Measurements from ENCODE around the gene ANO7. TPM values are rescaled to one million over a fixed set of nuclear protein-coding genes. Genes with fewer than 3 reads are reported as not detected.

Gene ANO7
- total RNA-seq, 1 experiment from 2014 or later = 7.7 TPM

DNA sequence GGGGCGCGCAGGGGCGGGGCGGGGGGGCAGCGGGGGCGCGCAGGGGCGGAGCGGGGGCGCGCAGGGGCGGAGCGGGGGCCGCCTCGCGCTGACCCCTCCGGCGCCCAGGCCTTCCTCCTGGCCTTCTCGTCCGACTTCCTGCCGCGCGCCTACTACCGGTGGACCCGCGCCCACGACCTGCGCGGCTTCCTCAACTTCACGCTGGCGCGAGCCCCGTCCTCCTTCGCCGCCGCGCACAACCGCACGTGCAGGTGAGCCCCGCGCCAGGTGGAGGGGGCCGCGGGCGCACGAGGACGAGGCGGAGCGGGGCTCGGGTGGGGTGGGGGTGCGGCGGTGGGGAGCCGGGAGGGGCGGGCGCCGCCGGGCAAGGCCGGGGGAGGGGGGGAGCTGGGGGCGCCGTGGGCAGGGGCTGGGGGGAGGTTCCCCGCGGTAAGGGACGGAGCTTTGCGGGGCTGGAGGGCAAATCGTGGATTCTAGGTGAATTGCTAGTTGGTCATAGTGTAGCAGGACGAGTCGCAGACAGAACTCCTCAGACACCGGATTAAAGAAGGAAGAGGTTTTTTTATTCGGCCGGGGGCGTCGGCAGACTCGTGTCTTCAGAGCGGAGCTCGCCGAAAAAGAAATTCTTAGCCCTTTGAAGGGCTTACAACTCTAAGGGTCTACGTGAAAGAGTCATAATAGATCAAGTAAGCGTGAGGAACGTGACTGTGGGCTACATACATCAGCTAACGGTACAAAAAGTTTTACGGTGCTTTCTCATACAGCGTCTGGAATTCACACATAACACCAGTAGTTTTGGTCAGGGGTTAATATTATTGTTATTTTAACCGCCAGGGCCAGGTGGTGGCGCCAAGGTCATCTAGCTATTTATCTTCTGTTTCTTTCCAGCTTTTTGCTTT lies 29.9 kb downstream of the ANO7 start:
- Mint-ChIP-seq H3K4me3 (ENCODE audit: low read depth, unreplicated experiment) (peak overlapping the region; percentile 81), H3K27me3 (ENCODE audit: unreplicated experiment) (peaks cover 30% of the 10 kb centered on the region), H3K27ac (ENCODE audit: unreplicated experiment) (peak overlapping the region; percentile 64), H3K9me3 (ENCODE audit: low read depth, unreplicated experiment) (no peaks in the 10 kb centered on the region), H3K4me1 (ENCODE audit: low read depth, unreplicated experiment) (peaks cover 13% of the 10 kb centered on the region), H3K36me3 (ENCODE audit: insufficient read depth, unreplicated experiment) (peaks cover 54% of the 10 kb centered on the region)
- no peak for TF ChIP-seq CTCF (IDR thresholded peaks at IDR 0.05; ENCODE audit: unreplicated experiment)
- CTCF ChIA-PET = interaction anchor here (1.0 kb wide), 1 partner anchor 140 kb away, joined by 3 read pairs; no protein-coding TSS in a partner anchor
- intact Hi-C loops (cut with micrococcal nuclease; ENCODE audit: unreplicated experiment) = no loop called here
- no TSS peak for BruUV-seq (replicated peaks)
- peak; percentile 64 for DNase-seq

GRCh38 chr2:241219030-241219382 lies 30.5 kb downstream of the ANO7 start:
- H3K36me3 Mint-ChIP-seq (ENCODE audit: insufficient read depth, unreplicated experiment) = peaks cover 60% of the 10 kb centered on the region
- DNase-seq = no peak
- intact Hi-C loops (cut with micrococcal nuclease; ENCODE audit: unreplicated experiment) = no loop called here
- H3K27ac Mint-ChIP-seq (ENCODE audit: unreplicated experiment) = peak overlapping the region; percentile 64
- peak overlapping the region; percentile 81 for H3K4me3 Mint-ChIP-seq (ENCODE audit: low read depth, unreplicated experiment)
- H3K27me3 Mint-ChIP-seq (ENCODE audit: unreplicated experiment) = peaks cover 24% of the 10 kb centered on the region
- H3K4me1 Mint-ChIP-seq (ENCODE audit: low read depth, unreplicated experiment) = peaks cover 13% of the 10 kb centered on the region
- TSS peak; percentile 56 for BruUV-seq (replicated peaks)
- no peaks in the 10 kb centered on the region for H3K9me3 Mint-ChIP-seq (ENCODE audit: low read depth, unreplicated experiment)
- CTCF ChIA-PET = interaction anchor here (0.6 to 1.0 kb wide), 3 partner anchors 40 to 141 kb away, joined by 3 read pairs; no protein-coding TSS in a partner anchor
- TF ChIP-seq CTCF (IDR thresholded peaks at IDR 0.05; ENCODE audit: unreplicated experiment) = no peak

DNA sequence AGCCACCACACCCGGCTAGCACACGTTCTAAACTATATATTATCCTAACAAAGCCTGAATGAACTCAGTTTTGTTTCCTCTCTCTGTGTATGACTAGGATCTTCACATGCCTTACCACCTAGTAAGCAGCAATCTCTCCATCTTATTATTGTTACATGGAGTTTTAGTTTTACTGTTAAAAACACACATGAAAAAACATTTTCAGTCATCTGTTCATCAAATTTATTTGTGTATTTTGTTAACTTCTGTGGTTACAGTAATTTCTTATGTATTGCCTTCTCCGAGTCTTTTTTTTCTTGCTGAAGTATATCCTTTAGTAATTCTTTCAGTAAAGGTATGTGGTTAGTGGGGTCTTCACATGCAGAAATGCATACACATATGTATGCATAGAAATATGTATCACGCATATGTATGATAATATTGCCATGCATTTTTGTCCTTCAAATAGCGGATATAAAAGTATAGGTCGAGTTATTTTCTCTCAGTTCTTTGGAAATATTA lies 31.4 kb downstream of the ANO7 start:
- Mint-ChIP-seq H3K9me3 (ENCODE audit: low read depth, unreplicated experiment) (no peaks in the 10 kb centered on the region), H3K4me3 (ENCODE audit: low read depth, unreplicated experiment) (peak overlapping the region; percentile 81), H3K36me3 (ENCODE audit: insufficient read depth, unreplicated experiment) (peaks cover 69% of the 10 kb centered on the region), H3K27ac (ENCODE audit: unreplicated experiment) (no peak overlapping the region), H3K4me1 (ENCODE audit: low read depth, unreplicated experiment) (peaks cover 13% of the 10 kb centered on the region), H3K27me3 (ENCODE audit: unreplicated experiment) (peaks cover 14% of the 10 kb centered on the region)
- TF ChIP-seq CTCF (IDR thresholded peaks at IDR 0.05; ENCODE audit: unreplicated experiment) = no peak
- no peak for DNase-seq
- CTCF ChIA-PET = no interaction called here
- intact Hi-C loops (cut with micrococcal nuclease; ENCODE audit: unreplicated experiment) = no loop called here
- BruUV-seq (replicated peaks) = no TSS peak

DNA sequence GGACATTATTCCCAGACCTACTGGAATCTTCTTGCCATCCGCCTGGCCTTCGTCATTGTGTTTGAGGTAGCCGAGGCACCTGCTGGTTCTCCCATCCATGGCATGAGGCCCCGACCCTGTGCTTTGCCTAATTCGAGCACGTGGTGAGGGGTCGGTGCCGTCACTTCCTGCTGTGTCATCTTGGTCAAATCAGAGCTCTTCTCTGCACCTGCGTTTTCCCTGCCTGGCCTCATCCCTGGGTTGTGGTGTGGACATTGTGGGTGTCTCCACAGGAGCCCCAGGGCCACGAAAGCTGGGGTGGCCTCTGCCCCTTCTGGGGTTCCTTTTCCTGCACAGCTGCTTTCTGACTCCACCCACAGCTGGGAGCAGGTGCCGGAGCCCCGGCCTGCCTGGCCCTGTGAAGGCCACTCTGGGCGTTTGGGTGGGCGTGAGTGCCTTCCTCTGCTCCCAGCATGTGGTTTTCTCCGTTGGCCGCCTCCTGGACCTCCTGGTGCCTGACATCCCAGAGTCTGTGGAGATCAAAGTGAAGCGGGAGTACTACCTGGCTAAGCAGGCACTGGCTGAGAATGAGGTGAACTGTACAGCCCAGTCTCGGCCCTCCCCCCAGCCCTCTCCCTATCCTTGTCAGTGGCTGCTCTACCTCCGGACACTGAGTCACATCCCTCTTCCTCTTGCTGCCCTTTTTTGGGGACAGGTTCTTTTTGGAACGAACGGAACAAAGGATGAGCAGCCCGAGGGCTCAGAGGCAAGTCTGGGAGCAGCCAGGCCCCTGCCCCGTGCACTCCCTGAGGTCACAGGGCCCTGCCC lies 34.9 kb downstream of the ANO7 start:
- no TSS peak for BruUV-seq (replicated peaks)
- CTCF ChIA-PET = no interaction called here
- Mint-ChIP-seq H3K9me3 (ENCODE audit: low read depth, unreplicated experiment) (no peaks in the 10 kb centered on the region), H3K27me3 (ENCODE audit: unreplicated experiment) (no peaks in the 10 kb centered on the region), H3K27ac (ENCODE audit: unreplicated experiment) (no peak overlapping the region), H3K4me3 (ENCODE audit: low read depth, unreplicated experiment) (no peak overlapping the region), H3K4me1 (ENCODE audit: low read depth, unreplicated experiment) (peaks cover 13% of the 10 kb centered on the region), H3K36me3 (ENCODE audit: insufficient read depth, unreplicated experiment) (peaks cover 79% of the 10 kb centered on the region)
- DNase-seq = no peak
- intact Hi-C loops (cut with micrococcal nuclease; ENCODE audit: unreplicated experiment) = no loop called here
- no peak for TF ChIP-seq CTCF (IDR thresholded peaks at IDR 0.05; ENCODE audit: unreplicated experiment)

Data from Calu3 (cell line).